NCI-H82 treated with DMSO at 0.1 percent for 48 hours (cell line): ENCODE measurements around the gene DDX18.
"Not testable (repeated sequence)": the region's sequence is repeated elsewhere in the genome, so short reads cannot be mapped to it uniquely, and the experiment has no call there.

Source experiments
- DNase-seq: peaks from one replicate; lab custom pipeline; 2025; ENCODE audit not compliant: unreplicated experiment; lab: John Stamatoyannopoulos, UW

The DDX18 gene

GRCh38 chr2:117814417-117815264, at the start of gene DDX18:
DDX18 (plus strand) TSS chr2:117814691; CDS start chr2:117814778, 87 bp downstream.
- peak; percentile 96 for DNase-seq

- DNase-seq: no peak
These were observed 43.8 kb upstream of the DDX18 start for GRCh38 chr2:117770730-117771129.

GRCh38 chr2:117771969-117772630, 42.4 kb upstream of the DDX18 start:
- peak; percentile 1 for DNase-seq

GRCh38 chr2:117774716-117775115, 39.8 kb upstream of the DDX18 start:
- no peak for DNase-seq

- DNase-seq: no peak
These were observed 38.7 kb upstream of the DDX18 start for GRCh38 chr2:117775703-117776219.

GRCh38 chr2:117776888-117777287, 37.6 kb upstream of the DDX18 start:
- DNase-seq: no peak

GRCh38 chr2:117785740-117786139, 28.8 kb upstream of the DDX18 start:
- peak; percentile 15 for DNase-seq

GRCh38 chr2:117786520-117786919, 28.0 kb upstream of the DDX18 start:
- no peak for DNase-seq

- DNase-seq: no peak
These were observed 25.0 kb upstream of the DDX18 start for GRCh38 chr2:117789505-117789904.

GRCh38 chr2:117794668-117795067, 19.8 kb upstream of the DDX18 start:
- DNase-seq: no peak

- DNase-seq: no peak
These were observed 12.7 kb upstream of the DDX18 start for GRCh38 chr2:117801826-117802225.

GRCh38 chr2:117803644-117804325, 10.7 kb upstream of the DDX18 start:
- DNase-seq: not testable (repeated sequence)

- no peak for DNase-seq
These were observed 2.0 kb upstream of the DDX18 start for GRCh38 chr2:117812443-117812842.

GRCh38 chr2:117815946-117816345, 1.5 kb downstream of the DDX18 start:
- DNase-seq: no peak

- no peak for DNase-seq
These were observed 4.4 kb downstream of the DDX18 start for GRCh38 chr2:117818921-117819320.

- no peak for DNase-seq
These were observed 6.0 kb downstream of the DDX18 start for GRCh38 chr2:117820444-117820843.

GRCh38 chr2:117825437-117825836, 10.9 kb downstream of the DDX18 start:
- DNase-seq: no peak

GRCh38 chr2:117827464-117827863, 13.0 kb downstream of the DDX18 start:
- not testable (repeated sequence) for DNase-seq

- no peak for DNase-seq
These were observed 14.4 kb downstream of the DDX18 start for GRCh38 chr2:117828870-117829269.

- no peak for DNase-seq
These were observed 17.8 kb downstream of the DDX18 start for GRCh38 chr2:117832332-117832731.

- no peak for DNase-seq
These were observed 18.6 kb downstream of the DDX18 start for GRCh38 chr2:117832905-117833613.
